ENCODE data around the gene SERGEF.

The SERGEF gene

GRCh38 chr11:17887779-17888178 is 125.1 kb downstream of the SERGEF start:
- Histone ChIP-seq H3K27ac (ENCODE audit: poor library complexity, severe bottlenecking) (no peak overlapping the region), H3K27me3 (ENCODE audit: insufficient read depth, poor library complexity, severe bottlenecking) (no peaks in the 10 kb centered on the region), H3K4me3 (ENCODE audit: severe bottlenecking) (no peak overlapping the region), H3K4me1 (ENCODE audit: insufficient read depth, poor library complexity, severe bottlenecking) (no peaks in the 10 kb centered on the region), H3K36me3 (ENCODE audit: low read depth) (no peaks in the 10 kb centered on the region), H3K9me3 (ENCODE audit: severe bottlenecking) (no peaks in the 10 kb centered on the region)
- no peak for TF ChIP-seq CTCF (IDR thresholded peaks at IDR 0.05; ENCODE audit: poor library complexity, severe bottlenecking)
- DNase-seq (ENCODE audit: low spot score) (no peak), ATAC-seq (ENCODE audit: low read depth) (no peak)

GRCh38 chr11:17883946-17884345 is 128.9 kb downstream of the SERGEF start:
- no peak for DNase-seq (ENCODE audit: low spot score)
- no peak for TF ChIP-seq CTCF (IDR thresholded peaks at IDR 0.05; ENCODE audit: poor library complexity, severe bottlenecking)
- ATAC-seq (ENCODE audit: low read depth), result no peak
- H3K4me3 ChIP-seq (ENCODE audit: severe bottlenecking), result no peak overlapping the region
- no peaks in the 10 kb centered on the region for H3K27me3 ChIP-seq (ENCODE audit: insufficient read depth, poor library complexity, severe bottlenecking)
- H3K27ac ChIP-seq (ENCODE audit: poor library complexity, severe bottlenecking), result no peak overlapping the region
- no peaks in the 10 kb centered on the region for H3K9me3 ChIP-seq (ENCODE audit: severe bottlenecking)
- H3K4me1 ChIP-seq (ENCODE audit: insufficient read depth, poor library complexity, severe bottlenecking), result no peaks in the 10 kb centered on the region
- no peaks in the 10 kb centered on the region for H3K36me3 ChIP-seq (ENCODE audit: low read depth)

GRCh38 chr11:17883057-17883456 is 129.8 kb downstream of the SERGEF start:
- Histone ChIP-seq H3K27ac (ENCODE audit: poor library complexity, severe bottlenecking) (no peak overlapping the region), H3K4me3 (ENCODE audit: severe bottlenecking) (no peak overlapping the region), H3K9me3 (ENCODE audit: severe bottlenecking) (no peaks in the 10 kb centered on the region), H3K27me3 (ENCODE audit: insufficient read depth, poor library complexity, severe bottlenecking) (no peaks in the 10 kb centered on the region), H3K4me1 (ENCODE audit: insufficient read depth, poor library complexity, severe bottlenecking) (no peaks in the 10 kb centered on the region), H3K36me3 (ENCODE audit: low read depth) (no peaks in the 10 kb centered on the region)
- DNase-seq (ENCODE audit: low spot score) (no peak), ATAC-seq (ENCODE audit: low read depth) (no peak)
- no peak for TF ChIP-seq CTCF (IDR thresholded peaks at IDR 0.05; ENCODE audit: poor library complexity, severe bottlenecking)

GRCh38 chr11:17878743-17879142 is 134.1 kb downstream of the SERGEF start:
- no peaks in the 10 kb centered on the region for H3K9me3 ChIP-seq (ENCODE audit: severe bottlenecking)
- DNase-seq (ENCODE audit: low spot score) (no peak), ATAC-seq (ENCODE audit: low read depth) (no peak)
- no peak overlapping the region for H3K27ac ChIP-seq (ENCODE audit: poor library complexity, severe bottlenecking)
- H3K4me1 ChIP-seq (ENCODE audit: insufficient read depth, poor library complexity, severe bottlenecking), result no peaks in the 10 kb centered on the region
- H3K36me3 ChIP-seq (ENCODE audit: low read depth), result no peaks in the 10 kb centered on the region
- TF ChIP-seq CTCF (IDR thresholded peaks at IDR 0.05; ENCODE audit: poor library complexity, severe bottlenecking), result no peak
- H3K27me3 ChIP-seq (ENCODE audit: insufficient read depth, poor library complexity, severe bottlenecking), result no peaks in the 10 kb centered on the region
- H3K4me3 ChIP-seq (ENCODE audit: severe bottlenecking), result no peak overlapping the region

- Histone ChIP-seq H3K4me1 (ENCODE audit: insufficient read depth, poor library complexity, severe bottlenecking) (no peaks in the 10 kb centered on the region), H3K36me3 (ENCODE audit: low read depth) (no peaks in the 10 kb centered on the region), H3K27me3 (ENCODE audit: insufficient read depth, poor library complexity, severe bottlenecking) (no peaks in the 10 kb centered on the region), H3K9me3 (ENCODE audit: severe bottlenecking) (no peaks in the 10 kb centered on the region), H3K4me3 (ENCODE audit: severe bottlenecking) (no peak overlapping the region), H3K27ac (ENCODE audit: poor library complexity, severe bottlenecking) (no peak overlapping the region)
- no peak for ATAC-seq (ENCODE audit: low read depth)
- TF ChIP-seq CTCF (IDR thresholded peaks at IDR 0.05; ENCODE audit: poor library complexity, severe bottlenecking), result no peak
- DNase-seq (ENCODE audit: low spot score), result no peak
Measured at GRCh38 chr11:17877886-17878285, 135.0 kb downstream of the SERGEF start.
